ENCODE results near the gene NEK11. TPM values are rescaled to one million over a fixed set of nuclear protein-coding genes. Genes with fewer than 3 reads are reported as not detected.
A peak's percentile ranks its signal among the peaks of the same experiment; 100 is the strongest.

Gene NEK11
- total RNA-seq, 1 donor from 2014 or later, result 3.9 TPM

- no peak for DNase-seq (ENCODE audit: low read depth)
- TF ChIP-seq CTCF (conservative IDR thresholded peaks at IDR 0.05; ENCODE audit: low read depth, low read length), result no peak
- H3K4me3 ChIP-seq (ENCODE audit: low read depth, low read length), result no peak overlapping the region
Measured at GRCh38 chr3:131067983-131068382, 41.3 kb downstream of the NEK11 start.

GRCh38 chr3:131072099-131072559 is 45.5 kb downstream of the NEK11 start:
- no peak for TF ChIP-seq CTCF (conservative IDR thresholded peaks at IDR 0.05; ENCODE audit: low read depth, low read length)
- DNase-seq (ENCODE audit: low read depth), result no peak
- no peak overlapping the region for H3K4me3 ChIP-seq (ENCODE audit: low read depth, low read length)

- DNase-seq (ENCODE audit: low read depth), result no peak
- TF ChIP-seq CTCF (conservative IDR thresholded peaks at IDR 0.05; ENCODE audit: low read depth, low read length), result no peak
- no peak overlapping the region for H3K4me3 ChIP-seq (ENCODE audit: low read depth, low read length)
Measured at GRCh38 chr3:131072845-131073244, 46.2 kb downstream of the NEK11 start.

GRCh38 chr3:131075632-131076328 is 49.1 kb downstream of the NEK11 start:
- no peak for TF ChIP-seq CTCF (conservative IDR thresholded peaks at IDR 0.05; ENCODE audit: low read depth, low read length)
- peak; percentile 2 for DNase-seq (ENCODE audit: low read depth)
- no peak overlapping the region for H3K4me3 ChIP-seq (ENCODE audit: low read depth, low read length)

GRCh38 chr3:131077904-131078303 is 51.2 kb downstream of the NEK11 start:
- TF ChIP-seq CTCF (conservative IDR thresholded peaks at IDR 0.05; ENCODE audit: low read depth, low read length), result no peak
- H3K4me3 ChIP-seq (ENCODE audit: low read depth, low read length), result no peak overlapping the region
- DNase-seq (ENCODE audit: low read depth), result no peak

- no peak for TF ChIP-seq CTCF (conservative IDR thresholded peaks at IDR 0.05; ENCODE audit: low read depth, low read length)
- H3K4me3 ChIP-seq (ENCODE audit: low read depth, low read length), result no peak overlapping the region
Measured at GRCh38 chr3:131079086-131079485, 52.4 kb downstream of the NEK11 start.

GRCh38 chr3:131081224-131081623 is 54.5 kb downstream of the NEK11 start:
- no peak for TF ChIP-seq CTCF (conservative IDR thresholded peaks at IDR 0.05; ENCODE audit: low read depth, low read length)
- DNase-seq (ENCODE audit: low read depth), result no peak
- H3K4me3 ChIP-seq (ENCODE audit: low read depth, low read length), result no peak overlapping the region

More at GRCh38 chr3:131079086-131079485, 52.4 kb downstream of the NEK11 start:
- no peak for DNase-seq (ENCODE audit: low read depth)
